ENCODE results near the gene FANCB.

The FANCB gene

DNA sequence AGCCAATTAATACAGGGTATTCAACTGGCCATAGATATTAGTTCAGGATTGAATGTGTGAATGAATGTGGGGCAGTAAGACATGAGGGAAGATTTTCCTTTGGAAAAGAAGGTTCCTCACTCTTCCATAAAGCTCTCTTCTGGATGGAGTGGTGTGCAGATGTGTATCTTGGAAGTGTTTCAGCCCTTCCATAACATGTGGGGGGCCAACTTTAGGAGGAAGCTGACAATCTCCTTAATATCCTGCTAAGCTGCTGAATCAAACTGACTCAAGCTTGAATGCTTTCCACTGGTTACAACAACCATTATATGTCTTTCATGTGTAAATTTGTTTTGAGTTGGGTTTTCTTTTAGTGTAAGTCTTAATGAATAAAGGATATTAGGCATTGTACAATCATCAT is 40.3 kb downstream of the FANCB start:
- DNase-seq (ENCODE audit: low spot score): no peak

GRCh38 chrX:14832151-14832550 is 40.7 kb downstream of the FANCB start:
- DNase-seq (ENCODE audit: low spot score): no peak

GRCh38 chrX:14829643-14830042 is 43.2 kb downstream of the FANCB start:
- no peak for DNase-seq (ENCODE audit: low spot score)

DNA sequence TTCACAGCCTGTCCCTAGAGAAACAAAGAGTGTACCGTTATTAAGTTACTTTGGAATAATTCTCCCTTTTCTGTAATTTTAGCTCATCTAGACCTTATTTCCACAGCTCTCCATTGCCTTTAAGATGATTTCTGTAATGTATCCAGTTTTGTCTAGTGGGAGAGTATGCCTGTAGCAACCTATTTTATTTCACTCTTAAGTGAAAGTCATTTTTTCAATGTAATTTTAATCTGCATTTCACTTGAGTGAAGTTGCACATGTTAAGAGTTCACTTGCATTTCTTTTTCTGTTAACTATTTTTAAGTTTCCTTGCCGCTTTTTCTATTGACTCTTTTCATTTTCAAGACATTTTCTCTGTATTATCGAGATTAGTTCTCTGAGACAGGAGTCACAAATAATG is 46.5 kb downstream of the FANCB start:
- DNase-seq (ENCODE audit: low spot score): no peak

GRCh38 chrX:14825851-14826250 is 47.0 kb downstream of the FANCB start:
- no peak for DNase-seq (ENCODE audit: low spot score)

DNA sequence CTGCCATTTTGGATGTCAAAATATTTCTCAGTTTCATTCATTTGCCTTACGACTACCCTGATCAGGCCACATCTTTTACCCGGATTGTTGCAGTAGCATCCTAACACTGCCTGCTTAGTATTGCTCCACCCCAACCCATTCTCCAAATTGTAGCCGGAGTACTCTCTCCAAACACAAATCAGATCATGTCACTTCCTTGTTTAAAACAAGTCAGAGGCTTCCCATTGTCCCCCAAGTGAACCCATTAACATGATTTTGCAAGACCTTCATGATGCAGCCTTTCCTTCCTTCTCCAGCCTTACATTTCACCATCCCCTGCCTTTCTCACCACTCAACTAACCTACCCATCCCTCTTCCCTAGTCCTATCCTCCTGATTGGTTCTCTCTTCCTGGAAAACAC is 53.1 kb downstream of the FANCB start:
- DNase-seq (ENCODE audit: low spot score): no peak

DNA sequence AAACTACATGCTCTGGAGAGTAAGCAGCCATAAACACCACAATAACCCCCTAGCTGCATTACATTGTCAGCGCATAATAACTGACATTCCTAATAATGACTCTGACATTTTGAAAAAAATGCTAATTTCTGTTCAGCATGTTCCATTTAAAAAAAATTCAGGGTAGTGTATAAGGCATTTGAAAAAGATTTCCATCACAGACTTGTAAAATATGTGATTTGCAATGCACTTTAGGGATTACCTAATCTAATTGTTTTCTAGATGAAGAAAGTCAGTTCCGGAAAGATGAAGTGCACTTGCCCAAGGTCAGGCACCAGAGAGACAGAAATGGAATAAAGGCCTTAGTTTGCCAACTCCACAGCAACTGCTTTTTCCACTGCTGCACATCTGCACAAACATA is 55.3 kb downstream of the FANCB start:
- no peak for DNase-seq (ENCODE audit: low spot score)

DNA sequence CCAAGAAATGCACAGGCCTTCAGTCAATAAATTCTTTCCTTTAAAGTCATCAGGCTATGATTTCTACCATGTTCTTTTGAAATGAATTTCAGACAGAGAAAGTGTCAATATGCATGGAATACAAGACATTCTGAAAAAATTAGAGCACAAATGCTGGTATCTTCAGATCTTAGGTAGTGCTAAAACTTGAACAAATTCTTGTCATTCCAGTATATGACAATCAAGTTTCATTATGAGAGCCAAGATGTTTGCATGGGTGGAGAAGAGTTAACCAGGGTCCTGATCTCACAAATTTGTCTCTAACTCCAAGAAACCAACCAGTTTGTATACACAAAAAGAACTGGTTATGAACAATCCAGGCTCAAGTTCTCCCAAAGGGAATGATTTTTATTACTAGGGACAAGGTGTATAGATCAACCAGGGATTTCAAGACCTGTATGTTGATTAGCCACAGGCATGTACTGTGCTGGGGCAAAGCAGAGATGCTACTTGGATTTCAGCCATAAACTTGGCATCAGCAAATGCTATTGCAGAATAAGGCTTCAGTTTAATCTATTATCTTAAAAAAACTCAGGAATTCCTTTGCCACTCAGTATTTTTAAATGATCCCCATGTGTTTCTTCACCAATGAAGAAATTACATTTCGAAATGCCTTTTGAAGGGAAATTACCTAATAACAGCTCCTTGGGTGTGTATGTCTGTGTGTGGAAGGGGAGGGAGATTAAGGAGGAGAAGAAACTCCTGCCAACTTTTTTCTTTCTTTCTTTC is 69.7 kb downstream of the FANCB start:
- no peak for DNase-seq (ENCODE audit: low spot score)

DNA sequence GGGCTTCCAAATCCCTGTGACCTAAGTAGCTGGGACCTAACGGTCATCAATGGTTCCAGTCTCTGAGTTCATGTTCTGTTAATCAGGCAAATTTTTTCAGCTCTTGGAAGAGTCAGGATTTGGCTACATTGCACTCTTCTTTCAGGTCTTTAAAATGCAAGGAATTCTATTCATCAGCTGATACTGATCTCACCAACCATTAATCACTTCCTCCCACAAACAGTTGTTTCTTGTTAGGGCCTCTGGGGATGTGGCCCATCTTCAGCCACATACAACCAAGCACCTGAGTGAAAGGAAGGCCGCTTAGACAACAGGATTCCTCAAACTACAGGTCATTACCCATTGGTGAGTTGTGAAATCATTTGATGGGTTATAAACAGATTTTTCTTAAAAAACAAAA is 71.7 kb downstream of the FANCB start:
- DNase-seq (ENCODE audit: low spot score): no peak

GRCh38 chrX:14798805-14799397 is 74.0 kb downstream of the FANCB start:
- no peak for DNase-seq (ENCODE audit: low spot score)

Measured in Ammon's horn (tissue), 1 donor.